Fibroblast of lung (primary cell): ENCODE data around the gene HMG20B.

Experiments
- CTCF ChIP-seq, 2 donors: IDR thresholded peaks in 1 of 2; conservative IDR thresholded peaks in 1 of 2; 1 replicate in 1 of 2; 2 replicates in 1 of 2; pipeline ENCODE4 v1.5.1; 2011 to 2012; ENCODE audit warnings: low read length in 2 of 2, control low read depth in 1 of 2, inconsistent platforms in 1 of 2, low read depth in 1 of 2, mild to moderate bottlenecking in 1 of 2
- EZH2 ChIP-seq: IDR thresholded peaks from 2 replicates; pipeline ENCODE4 v1.5.1; 2012; ENCODE audit warnings: low read length, control low read depth, mild to moderate bottlenecking; ENCODE audit errors: missing control alignments

- TF ChIP-seq EZH2: no peak
- no peak for TF ChIP-seq CTCF (conservative IDR thresholded peaks at IDR 0.05 in 1 of 2, IDR thresholded peaks at IDR 0.05 in 1 of 2; ENCODE audit: low read depth in 1 of 2, low read length in 2 of 2)
These were observed 46.1 kb upstream of the HMG20B start for GRCh38 chr19:3526507-3527237.
